SW480 (cell line): ENCODE results near the gene SH3PXD2A.
"Not testable (repeated sequence)": the region's sequence is repeated elsewhere in the genome, so short reads cannot be mapped to it uniquely, and the experiment has no call there.

ENCODE experiments used
- DNase-seq: peaks from one replicate; pipeline ENCODE4 v3.0.0-alpha.2; 2016; ENCODE audit warnings: low spot score

Gene SH3PXD2A

DNA sequence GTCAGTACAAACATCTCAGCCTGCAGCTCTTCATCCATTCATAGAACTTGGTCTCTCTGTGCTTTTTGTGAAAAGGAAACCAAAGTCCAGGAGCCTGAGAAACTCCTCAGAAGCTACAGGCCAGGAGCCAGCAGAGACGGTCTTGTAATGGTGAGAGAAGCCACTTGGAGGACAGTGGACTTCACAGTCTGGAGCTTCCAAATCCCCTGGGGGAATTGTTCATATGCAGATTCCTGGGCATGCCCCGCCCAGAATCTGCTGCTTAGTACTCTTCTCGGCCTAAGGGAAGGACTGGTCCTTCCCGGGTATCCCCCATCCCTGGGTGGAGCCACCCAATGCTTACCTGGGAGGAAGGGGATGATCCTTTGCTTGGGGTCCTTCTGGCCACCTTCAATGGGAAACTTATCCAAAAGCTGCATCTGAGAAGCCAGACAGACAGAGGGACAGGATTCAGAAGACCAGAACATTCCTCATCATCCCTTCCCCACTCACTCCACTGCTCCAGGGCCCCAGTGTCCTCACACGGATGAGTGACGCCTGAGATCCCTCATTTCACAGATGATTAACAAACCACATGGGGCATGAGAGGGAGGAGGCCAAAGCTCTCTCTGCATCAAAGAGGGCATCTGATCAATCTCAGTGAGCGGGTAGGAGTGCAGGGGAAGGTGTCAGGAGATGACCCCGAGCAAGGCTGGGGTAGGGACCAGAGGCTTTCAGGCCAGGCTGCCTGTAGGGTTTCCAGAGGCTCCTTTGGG lies 88.4 kb downstream of the SH3PXD2A start:
- DNase-seq: no peak

DNA sequence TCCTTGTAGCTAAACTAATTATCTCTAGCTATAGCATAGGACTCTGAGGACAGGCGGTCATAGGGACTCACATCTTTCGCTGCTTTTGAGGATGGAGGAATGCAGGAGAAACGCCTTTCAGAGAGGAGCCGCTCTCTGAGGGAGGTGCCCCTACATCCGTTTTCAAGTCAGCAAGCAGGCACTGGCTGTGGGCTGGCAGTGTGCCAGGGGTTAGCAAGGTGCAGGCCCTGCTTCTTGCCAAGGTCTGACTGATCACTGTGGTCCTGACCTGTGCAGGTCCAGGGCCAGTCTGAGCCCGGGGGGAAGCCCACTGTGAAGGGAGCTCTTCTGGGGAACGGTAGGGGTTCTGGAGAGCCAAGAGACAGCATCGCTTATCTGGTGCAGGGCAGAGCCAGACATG lies 89.4 kb downstream of the SH3PXD2A start:
- DNase-seq: no peak

DNA sequence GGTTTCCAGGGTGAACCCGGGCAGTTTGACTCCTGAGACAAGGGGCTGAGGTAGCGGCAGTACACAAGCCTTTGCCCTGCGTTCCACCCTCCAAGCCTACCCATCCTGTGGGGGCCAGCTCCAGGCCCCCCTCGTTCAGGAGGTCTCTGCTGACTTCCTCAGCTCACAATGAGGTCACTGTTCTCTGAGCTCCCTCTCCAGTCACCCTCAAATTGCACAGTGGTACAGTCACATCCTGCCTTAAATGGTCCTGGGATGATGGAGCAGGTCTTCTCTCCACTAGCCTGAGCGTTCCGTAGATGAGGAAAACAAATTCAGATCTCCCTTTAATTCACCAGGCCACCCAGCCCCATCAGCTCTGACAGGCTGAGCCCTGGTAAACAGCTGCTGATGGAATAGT lies 90.2 kb downstream of the SH3PXD2A start:
- peak; percentile 62 for DNase-seq

DNA sequence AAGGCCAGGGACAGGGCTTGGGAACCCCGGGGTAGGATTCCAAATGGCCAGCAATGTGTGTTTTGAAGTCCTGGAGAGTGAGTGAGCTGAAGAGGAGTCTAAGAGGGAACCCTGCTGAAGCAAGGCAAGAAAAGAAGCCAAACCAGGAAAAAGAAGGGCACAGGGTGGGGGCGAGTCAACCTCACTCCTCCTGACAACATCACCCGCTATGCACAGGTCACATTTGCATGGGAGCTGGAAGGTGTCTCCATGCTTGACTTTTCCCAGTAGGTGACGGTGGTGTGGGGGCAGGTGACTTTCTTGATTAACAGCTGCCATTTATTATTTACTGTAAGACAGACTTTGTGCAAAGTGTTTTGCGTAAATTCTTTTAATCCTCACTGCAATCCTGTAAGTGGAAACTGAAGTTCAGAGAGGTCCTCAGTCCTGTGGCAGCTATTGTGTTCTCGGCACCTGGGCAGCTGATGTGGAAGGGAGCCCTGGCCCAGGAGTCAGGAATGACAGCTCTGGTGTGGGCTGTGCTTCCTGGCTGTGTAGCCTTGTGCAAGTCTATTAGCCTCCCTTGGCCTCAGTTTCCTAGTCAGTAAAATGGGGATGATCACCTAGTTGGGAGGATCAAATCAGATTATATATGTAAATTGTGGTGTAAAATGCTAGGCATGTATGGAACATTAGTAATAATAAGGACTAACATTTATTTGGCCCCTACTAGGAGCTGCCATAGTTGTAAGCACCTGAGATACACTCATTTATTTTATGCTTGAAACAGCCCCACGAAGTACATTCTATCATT lies 90.9 kb downstream of the SH3PXD2A start:
- DNase-seq: no peak

DNA sequence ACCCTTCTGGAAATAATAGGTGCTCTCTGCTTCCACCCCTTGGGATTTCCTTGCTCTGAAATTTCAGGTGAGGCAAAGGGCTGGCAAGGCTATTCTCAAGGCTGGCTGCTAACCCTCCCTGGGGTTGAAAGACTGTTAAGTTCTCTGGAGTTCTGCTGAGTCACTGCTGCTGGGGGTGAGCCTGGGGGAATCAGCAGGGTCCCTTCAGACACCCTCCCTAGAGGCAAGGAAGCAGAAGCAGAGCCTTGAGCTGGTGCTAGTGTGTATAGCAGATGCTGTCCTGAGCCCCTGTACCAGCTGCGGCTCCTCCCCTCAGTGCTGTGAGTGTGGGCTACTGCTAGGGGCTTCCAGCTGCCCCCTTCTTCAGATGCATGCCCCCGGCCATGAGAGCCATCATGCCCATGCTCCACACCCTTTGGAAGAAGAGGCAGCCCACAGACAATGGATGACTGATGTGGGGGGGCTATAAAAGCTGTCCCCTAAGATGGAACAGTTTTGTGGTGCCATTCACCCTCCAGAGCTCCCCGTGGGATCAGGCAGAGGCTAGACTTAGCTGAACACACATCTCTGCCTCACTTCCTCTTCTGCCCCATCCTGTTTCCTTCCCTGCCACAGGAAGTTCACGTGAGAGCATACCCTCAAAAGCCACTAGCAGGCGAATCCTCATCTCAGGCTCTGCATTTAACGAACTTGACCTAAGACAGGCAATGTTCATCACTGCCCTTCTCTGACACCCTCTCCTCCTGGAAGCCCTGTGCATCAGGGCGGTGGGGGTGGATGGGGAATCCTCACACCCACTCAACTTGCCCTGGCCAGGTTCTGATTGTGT lies 91.8 kb downstream of the SH3PXD2A start:
- DNase-seq: no peak

DNA sequence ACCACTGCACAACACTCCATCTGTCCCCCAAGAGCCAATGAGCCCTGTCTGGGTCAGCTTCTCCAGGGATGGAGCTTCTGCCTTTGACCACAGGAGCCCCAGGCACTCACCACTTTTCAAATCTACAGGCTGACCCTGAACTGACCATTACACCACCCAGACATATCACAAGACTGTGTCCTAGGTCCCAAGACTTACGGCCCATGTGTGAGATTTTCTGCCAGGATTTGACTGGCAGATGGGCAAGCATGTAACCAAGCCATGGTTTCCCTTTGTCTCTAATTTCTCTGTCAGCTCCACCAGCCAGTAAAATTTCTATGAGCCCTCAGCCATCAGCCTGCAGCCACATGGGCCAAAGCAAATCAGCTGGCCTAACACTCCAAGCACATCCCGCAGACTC lies 92.5 kb downstream of the SH3PXD2A start:
- DNase-seq: no peak

DNA sequence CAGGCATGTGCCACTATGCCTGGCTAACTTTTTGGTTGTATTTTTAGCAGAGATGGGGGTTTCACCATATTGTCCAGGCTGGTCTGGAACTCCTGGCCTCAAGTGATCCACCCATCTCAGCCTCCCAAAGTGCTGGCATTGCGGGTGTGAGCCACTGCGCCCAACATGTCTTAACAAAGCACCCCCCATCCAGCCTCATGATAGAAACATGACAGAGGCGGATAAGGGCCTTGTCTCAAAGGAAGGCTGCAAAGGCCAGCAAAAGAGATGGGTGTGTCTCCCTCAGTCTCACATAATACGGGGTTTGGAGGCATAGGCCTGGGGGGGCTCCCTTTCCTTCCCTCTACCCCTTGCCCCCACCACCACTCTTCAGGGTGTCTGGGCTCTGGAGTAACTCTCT lies 93.2 kb downstream of the SH3PXD2A start:
- no peak for DNase-seq

DNA sequence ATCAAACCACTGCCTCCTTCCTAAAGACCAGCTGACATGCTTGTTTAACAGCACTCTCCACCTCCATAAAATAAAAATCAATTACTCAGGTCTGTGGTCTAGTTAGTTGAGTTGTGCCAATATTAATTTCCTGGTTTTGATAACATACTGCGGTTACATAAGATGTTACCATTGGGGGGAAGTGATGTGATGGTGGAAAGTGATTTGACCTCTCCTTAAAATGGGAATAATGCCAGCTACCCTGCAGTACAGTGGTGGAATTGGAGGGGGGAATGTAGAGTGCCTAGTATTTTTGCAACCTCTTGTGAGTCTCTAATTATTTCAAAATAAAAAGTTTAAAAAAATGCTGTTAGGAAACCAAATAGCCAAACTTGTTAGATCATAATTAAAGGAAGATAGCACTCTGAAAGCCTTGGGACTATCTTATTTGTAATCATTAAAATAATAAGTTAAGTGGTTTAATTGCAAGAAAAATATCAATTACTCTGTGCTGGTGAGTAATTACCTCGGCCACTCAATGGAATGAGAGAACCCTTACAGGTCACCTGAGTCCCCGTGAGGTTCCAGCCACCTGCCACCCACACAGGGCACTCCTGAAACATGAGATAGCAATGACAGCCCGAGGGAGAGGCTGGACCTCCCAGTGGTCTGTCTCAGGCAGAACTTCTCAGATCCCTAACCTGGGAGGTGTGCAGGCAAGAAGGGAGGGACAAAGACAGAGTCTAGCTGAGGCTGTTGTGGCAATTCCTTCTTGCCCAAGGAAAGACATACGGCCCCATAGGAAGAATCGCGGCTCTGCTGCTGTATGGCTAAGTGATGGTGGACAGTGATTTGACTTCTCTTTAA lies 94.1 kb downstream of the SH3PXD2A start:
- DNase-seq: peak; percentile 56

DNA sequence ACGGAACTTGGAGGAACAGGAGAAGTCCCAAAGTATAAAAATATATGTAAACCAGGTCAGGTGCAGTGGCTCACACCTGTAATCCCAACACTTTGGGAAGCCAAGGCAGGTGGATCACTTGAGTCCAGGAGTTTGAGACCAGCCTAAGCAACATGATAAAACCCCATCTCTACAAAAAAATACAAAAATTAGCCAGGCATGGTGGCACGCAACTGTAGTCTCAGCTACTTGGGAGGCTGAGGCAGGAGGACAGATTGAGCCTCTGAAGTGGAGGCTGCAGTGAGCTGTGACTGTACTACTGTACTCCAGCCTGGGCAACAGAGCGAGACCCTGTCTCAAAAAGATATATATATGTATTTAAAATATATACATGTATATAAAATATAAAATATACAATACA lies 95.1 kb downstream of the SH3PXD2A start:
- not testable (repeated sequence) for DNase-seq

DNA sequence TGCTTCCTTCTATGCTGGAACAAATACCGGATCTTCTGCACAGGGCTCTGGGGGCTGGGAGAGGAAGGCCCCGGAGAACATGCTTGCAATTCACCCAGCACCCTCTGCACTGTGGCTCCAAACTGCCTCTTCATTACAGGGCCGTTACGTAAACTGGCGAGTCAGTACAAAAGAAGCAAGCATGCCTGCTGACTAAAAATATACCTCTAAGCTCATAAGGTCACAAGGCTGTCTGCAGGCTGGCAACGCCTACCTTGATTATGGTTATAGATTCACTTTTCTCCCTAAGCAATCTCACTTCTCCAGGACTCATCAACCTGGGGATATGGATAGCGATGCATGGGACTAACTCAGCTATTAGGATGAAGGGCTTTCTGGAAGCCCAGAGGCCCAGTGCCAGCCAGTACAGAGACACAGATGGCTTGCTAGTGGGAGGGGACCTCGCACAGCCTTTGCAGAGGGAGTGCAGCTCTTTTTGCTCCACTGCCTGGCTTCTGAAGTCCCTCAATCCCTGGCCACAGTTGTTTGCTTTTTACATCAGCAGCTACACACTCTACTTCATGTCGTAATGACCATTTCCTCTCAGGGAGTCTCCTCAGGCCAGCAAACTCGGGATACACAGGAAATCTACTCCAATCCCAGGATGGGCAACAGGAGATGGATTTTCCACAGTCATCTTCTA lies 96.1 kb downstream of the SH3PXD2A start:
- no peak for DNase-seq

DNA sequence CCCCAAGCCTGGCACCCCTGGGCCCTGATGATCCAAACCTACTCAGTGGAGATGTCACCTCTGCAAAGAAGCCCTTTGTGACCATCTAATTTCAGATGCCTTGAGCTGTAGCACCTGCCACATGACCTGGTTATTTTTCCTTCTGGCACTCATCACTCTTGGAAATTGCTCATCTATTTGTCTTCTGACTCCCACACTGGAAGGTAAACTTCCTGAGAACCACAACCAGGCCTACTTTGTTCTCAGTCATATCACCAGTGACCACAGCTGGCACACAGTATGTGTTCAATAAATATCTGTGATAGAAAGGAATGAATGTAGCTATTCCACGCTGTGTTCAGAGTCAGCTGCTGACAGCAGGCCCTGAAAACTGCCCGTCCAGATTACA lies 97.1 kb downstream of the SH3PXD2A start:
- DNase-seq: no peak

DNA sequence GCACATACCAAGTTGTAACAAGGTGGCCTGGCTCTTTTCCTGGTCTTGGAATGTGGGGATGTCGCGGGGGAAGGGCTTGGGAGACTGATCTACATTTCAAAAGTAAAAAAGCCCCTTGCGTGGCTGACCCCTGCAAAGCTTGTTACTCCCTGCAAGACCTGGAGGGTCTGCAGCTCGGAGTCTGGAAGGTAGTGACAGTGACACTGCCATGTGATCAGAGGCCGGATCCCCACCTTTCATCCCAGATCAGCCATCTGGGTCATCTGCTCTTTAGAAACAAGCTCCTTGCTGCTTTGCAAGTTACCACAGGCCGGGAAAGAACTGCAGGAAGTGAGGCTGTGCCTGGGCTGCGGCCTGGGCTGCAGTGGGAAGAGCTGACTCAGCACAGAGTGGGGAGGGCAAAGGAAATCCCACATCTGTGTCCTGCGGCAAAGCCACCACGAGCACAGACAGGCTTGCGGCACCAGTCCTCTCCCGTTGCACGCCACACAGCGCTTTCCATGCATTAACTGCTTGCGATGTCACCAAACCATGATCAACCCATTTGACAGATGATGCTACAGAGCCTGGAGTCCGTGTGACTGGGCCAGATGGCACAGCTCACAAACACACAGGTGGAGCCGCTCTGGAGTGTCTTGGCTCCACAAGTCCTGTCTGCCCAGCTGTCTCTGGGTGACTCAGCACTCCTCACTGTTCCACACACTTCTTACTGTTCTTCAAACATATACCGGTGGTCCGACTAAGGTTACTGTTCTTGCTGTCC lies 97.7 kb downstream of the SH3PXD2A start:
- DNase-seq: peak; percentile 82

DNA sequence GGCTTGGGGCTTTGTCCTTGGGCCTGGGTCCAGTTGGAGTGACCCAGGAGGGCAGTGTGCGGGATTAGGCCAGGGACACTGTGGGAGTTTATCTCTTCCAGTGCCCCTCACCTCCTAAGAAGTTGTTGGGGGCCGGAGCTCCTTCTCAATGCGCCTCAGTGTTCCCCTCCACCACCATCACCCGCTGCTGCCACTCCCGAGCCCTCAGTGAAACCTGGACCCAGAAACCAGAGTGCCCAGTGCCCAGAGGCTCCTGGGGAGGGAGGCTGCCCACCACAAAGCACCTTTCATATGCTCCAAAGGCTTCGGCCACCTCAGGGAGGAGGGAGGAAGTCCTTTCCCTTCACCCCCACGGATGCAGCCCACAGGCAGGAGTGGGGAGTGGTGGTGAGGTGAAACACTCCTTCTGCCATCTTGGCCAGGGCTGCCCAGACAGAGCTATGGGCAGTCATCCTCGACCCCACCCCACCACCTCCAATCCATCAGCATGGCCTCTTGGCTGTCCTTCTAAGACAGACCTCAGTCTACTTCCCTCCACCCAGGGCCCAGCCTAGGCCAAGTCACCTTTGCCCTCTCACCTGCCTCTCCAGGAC lies 99.0 kb downstream of the SH3PXD2A start:
- DNase-seq: no peak

DNA sequence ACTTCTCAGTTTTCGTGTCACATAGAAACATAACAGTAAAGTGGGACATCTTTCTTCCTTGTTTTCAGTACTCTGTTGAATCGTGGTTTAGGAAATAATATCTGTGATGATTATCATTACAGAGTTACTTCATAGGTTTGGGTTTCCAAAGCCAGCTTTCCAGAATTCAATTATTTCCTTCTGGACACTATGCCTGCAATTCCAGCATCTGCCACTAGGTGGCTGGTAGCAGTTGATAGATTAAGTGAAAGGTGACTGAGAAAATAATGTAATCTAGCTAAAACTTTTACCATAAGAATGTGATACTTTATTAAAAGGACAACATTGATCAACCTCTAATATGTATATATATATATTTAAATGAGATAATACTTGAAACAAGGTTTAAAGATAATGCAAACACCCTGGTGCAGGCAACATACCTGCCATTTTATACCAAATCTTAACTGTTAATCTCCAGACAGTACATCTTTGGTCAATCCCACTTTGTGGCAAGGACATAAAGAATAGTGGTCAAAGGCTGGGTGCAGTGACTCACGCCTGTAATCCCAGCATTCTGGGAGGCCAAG lies 102.6 kb downstream of the SH3PXD2A start:
- no peak for DNase-seq

DNA sequence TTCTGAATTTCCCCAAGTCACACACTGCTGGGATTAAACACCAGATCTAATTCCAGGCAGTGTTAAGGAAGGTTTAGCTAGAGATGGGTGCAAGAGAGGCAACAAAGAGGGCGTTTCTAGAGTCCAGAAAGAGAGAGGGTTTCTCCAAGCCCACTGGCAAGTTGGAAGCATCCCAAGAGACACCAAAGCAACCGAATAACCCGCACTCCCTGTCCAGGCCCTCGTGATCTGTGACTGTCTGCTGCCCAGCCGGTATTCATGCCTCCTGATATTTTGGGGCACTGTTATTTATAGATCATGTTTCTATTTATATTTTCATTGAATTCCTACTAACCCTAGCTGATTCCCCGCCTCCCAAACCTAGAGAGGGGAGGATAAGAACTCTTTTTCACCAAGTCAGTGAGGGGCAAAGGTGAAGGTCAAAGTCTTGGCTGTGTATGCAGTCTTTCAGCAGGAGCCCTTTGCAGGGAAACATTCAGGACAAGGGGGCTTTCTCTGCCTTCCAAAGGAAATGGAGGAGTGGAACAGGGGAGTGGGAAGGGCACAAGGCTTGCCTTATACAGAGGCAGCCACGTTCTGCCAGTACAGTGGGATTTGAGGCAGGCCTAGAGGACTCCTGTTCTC lies 103.6 kb downstream of the SH3PXD2A start:
- no peak for DNase-seq

DNA sequence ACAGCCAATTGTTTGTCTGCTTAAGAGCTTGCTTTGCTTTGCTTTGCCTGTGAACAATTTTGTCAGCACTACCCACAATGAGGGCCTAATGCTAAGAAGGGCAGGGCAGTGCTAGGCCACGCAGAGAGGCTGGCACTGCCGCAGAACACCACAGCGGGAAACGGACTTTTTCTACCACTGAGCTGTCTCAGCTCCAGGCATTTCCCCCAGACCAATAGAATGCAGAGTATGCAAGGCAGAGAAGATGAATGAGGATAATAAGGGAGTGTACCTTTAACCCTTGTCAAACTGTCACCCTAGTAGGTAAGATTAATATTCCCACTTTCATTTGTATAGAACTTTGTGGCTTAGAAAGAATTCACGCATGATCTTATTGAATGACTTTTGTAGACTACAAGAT lies 104.5 kb downstream of the SH3PXD2A start:
- DNase-seq: no peak

DNA sequence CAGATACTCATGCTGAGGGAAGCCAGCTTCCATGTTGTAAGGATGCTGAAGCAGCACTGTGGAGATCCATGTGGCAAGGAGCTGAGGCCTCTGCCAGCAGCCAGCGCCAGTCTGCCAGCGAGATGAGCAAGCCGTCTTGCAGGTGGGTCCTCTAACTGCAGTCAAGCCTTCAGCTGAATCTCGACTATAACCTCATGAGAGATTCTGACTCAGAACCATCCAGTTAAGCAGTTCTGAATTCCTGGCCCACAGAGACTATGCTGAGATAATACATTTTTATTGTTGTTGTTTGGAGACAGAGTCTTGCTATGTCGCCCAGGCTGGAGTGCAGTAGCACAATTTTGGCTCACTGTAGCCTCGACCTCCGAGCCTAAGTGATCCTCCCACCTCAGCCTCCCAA lies 105.6 kb downstream of the SH3PXD2A start:
- no peak for DNase-seq

DNA sequence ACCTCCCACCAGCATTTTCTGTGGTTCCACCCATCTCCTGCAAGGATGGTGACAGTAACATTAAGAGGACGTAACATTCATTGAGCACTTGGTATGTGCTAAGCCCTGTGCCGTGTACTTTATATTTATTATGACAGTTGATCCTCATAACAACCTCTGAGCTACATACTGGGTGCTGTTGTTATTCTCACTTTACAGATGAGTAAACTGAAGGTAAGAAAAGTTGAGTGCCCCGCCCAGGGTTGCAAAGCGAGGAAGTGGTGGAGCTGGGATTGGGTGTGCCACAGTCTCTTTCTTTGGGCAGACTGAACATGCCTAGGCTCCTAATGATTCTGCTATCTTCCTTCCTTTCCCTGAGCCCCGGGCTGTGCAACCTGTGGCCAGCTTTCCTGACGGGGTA lies 107.4 kb downstream of the SH3PXD2A start:
- DNase-seq: peak; percentile 33

DNA sequence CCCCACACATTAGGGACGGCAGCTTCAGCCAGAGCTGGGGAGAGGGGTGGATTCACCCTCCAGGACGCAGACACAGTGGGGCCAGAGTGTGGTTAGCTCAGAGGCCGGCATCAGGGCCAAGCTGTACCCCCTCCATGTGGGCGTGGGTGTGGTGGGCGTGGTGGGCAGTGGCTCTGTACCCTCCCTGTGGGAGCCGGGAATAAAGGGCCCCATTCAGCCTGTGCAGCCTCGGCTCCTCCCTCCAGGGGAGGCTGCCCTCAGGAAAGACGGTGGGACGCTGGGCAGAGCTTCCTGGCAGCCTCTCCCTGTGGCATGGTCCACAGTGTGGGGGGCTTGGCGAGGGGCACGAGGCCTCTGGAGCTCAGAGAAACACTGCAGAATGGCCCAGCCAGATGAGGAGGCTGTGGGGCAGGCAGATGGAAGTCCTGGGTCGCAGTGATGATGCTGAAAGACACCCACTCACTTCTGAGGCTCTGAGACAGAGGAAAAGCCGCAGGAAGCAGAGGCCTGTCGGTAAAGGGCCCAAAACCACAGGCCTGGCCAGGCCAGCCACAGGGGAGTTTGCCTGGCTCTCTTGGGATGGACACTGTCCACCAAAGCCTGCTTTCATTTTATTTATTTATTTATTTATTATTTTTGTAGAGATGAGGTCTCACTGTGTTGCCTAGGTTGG lies 108.0 kb downstream of the SH3PXD2A start:
- peak; percentile 86 for DNase-seq
